Right atrium auricular region (tissue), 2 donors: ENCODE measurements around the gene BCL11A. TPM values are rescaled to one million over a fixed set of nuclear protein-coding genes. Genes with fewer than 3 reads are reported as not detected.

ENCODE experiments used
- DNase-seq: peaks from one replicate; pipeline ENCODE4 v3.0.0-alpha.2; 2019; ENCODE audit warnings: low spot score
- H3K27ac ChIP-seq, 2 donors: fragments of 200-600 bp; sonication (generic); 1 replicate in 1 of 2; 2 replicates in 1 of 2; pipeline ENCODE4 v1.5.1; 2016 to 2019
- H3K27me3 ChIP-seq, 2 donors: fragments of 200-600 bp; sonication (generic); one replicate each; pipeline versions ENCODE4 v1.5.1 to v1.6.0; 2017 to 2019
- H3K36me3 ChIP-seq: fragments of 200-600 bp; sonication (generic); one replicate; pipeline ENCODE4 v1.5.1; 2016
- H3K4me1 ChIP-seq, 2 donors: fragments of 200-600 bp; sonication (generic); one replicate each; pipeline versions ENCODE4 v1.5.1 to v1.6.0; 2017 to 2019
- H3K4me3 ChIP-seq, 2 donors: fragments of 200-600 bp; sonication (generic); 1 replicate in 1 of 2; 2 replicates in 1 of 2; pipeline ENCODE4 v1.5.1; 2017 to 2019; ENCODE audit warnings: mild to moderate bottlenecking in 1 of 2, moderate library complexity in 1 of 2
- H3K9me3 ChIP-seq, 2 donors: fragments of 200-600 bp; sonication (generic); one replicate each; pipeline ENCODE4 v1.5.1; 2019
- CTCF ChIP-seq, 2 donors: fragments of 200-600 bp; sonication (generic); IDR thresholded peaks; one replicate each; pipeline ENCODE4 v1.5.1; 2019; ENCODE audit warnings: antibody characterized with exemption in 2 of 2
- total RNA-seq, 2 donors: library from RNA; depleted of rRNA; stranded (reverse); fragments of >200 nt; gene quantifications; one replicate each; pipeline ENCODE4 v1.1.0, GENCODE V29; 2016

Gene BCL11A
- total RNA-seq, 2 donors from 2014 or later = 2.2 to 3.3 TPM

- no peak for TF ChIP-seq CTCF (IDR thresholded peaks at IDR 0.05)
- no peaks in the 10 kb centered on the region for H3K9me3 ChIP-seq
- H3K4me1 ChIP-seq = no peaks in the 10 kb centered on the region
- DNase-seq = no peak
- H3K27ac ChIP-seq = no peak overlapping the region
- no peaks in the 10 kb centered on the region for H3K36me3 ChIP-seq
- no peak overlapping the region for H3K4me3 ChIP-seq
- no peaks in the 10 kb centered on the region for H3K27me3 ChIP-seq
Measured at GRCh38 chr2:60496956-60497355, 56.5 kb downstream of the BCL11A start.

GRCh38 chr2:60496475-60496874, 57.0 kb downstream of the BCL11A start:
- Histone ChIP-seq H3K4me1 (no peaks in the 10 kb centered on the region), H3K27ac (no peak overlapping the region), H3K4me3 (no peak overlapping the region), H3K27me3 (no peaks in the 10 kb centered on the region), H3K9me3 (no peaks in the 10 kb centered on the region), H3K36me3 (no peaks in the 10 kb centered on the region)
- no peak for TF ChIP-seq CTCF (IDR thresholded peaks at IDR 0.05)
- no peak for DNase-seq

- DNase-seq = no peak
- Histone ChIP-seq H3K27me3 (no peaks in the 10 kb centered on the region), H3K36me3 (no peaks in the 10 kb centered on the region), H3K4me1 (no peaks in the 10 kb centered on the region), H3K4me3 (no peak overlapping the region), H3K9me3 (no peaks in the 10 kb centered on the region), H3K27ac (no peak overlapping the region)
- no peak for TF ChIP-seq CTCF (IDR thresholded peaks at IDR 0.05)
Measured at GRCh38 chr2:60495041-60495625, 58.3 kb downstream of the BCL11A start.

DNA sequence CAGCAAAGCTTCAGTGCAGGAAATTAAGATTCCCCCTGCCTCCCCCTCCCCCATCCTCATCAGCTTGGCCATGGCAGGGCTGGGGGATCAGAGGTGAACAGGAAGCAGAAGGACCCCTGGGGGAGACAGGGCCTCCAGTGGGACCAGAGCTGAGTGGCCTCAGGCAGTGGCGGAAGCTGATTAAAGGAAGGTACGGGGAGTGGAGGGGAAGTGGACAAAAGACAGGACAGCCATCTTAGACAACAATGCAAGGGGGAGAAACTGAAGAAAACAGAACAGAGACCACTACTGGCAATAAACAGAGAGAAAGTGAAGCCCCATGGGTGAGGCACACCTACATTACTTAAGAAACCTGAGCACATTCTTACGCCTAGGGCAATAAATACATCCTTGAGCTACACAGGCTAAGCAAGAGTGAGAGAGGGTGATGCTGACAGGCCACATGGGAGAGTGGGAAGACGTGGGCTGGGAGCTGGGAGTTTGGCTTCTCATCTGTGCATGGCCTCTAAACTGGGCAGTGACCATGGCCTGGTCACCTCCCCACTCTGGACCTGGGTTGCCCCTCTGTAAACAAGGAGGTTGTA, 59.6 kb downstream of the BCL11A start:
- no peaks in the 10 kb centered on the region for H3K4me1 ChIP-seq

GRCh38 chr2:60492548-60492947, 60.9 kb downstream of the BCL11A start:
- TF ChIP-seq CTCF (IDR thresholded peaks at IDR 0.05) = no peak
- Histone ChIP-seq H3K27ac (no peak overlapping the region), H3K4me1 (no peaks in the 10 kb centered on the region), H3K4me3 (no peak overlapping the region), H3K9me3 (no peaks in the 10 kb centered on the region), H3K36me3 (no peaks in the 10 kb centered on the region), H3K27me3 (no peaks in the 10 kb centered on the region)
- DNase-seq = no peak

More for the DNA sequence above, 59.6 kb downstream of the BCL11A start:
- TF ChIP-seq CTCF (IDR thresholded peaks at IDR 0.05) = no peak
- Histone ChIP-seq H3K4me3 (no peak overlapping the region), H3K36me3 (no peaks in the 10 kb centered on the region), H3K27ac (no peak overlapping the region), H3K9me3 (no peaks in the 10 kb centered on the region), H3K27me3 (no peaks in the 10 kb centered on the region)
- DNase-seq = no peak

- no peaks in the 10 kb centered on the region for H3K36me3 ChIP-seq
- no peak for TF ChIP-seq CTCF (IDR thresholded peaks at IDR 0.05)
- H3K9me3 ChIP-seq = no peaks in the 10 kb centered on the region
- DNase-seq = no peak
- peaks cover 0 to 11% of the 10 kb centered on the region in 2 donors for H3K4me1 ChIP-seq
- no peaks in the 10 kb centered on the region for H3K27me3 ChIP-seq
- H3K27ac ChIP-seq = no peak overlapping the region
- no peak overlapping the region for H3K4me3 ChIP-seq
Measured at GRCh38 chr2:60490848-60491247, 62.6 kb downstream of the BCL11A start.
